C4-2B (cell line): ENCODE data around the gene HOXA10.

Experiments
- H3K27ac ChIP-seq: fragments of 450-650 bp; 2 replicates; pipeline ENCODE4 v1.5.1; 2017
- CTCF ChIP-seq: fragments of 450-650 bp; conservative IDR thresholded peaks from 2 replicates; pipeline ENCODE4 v1.5.1; 2017; ENCODE audit warnings: mild to moderate bottlenecking
- ZFX ChIP-seq: fragments of 450-650 bp; IDR thresholded peaks from 2 replicates; pipeline ENCODE4 v1.6.1; 2017

HOXA10 gene

GRCh38 chr7:27143950-27144780 lies 30.0 kb downstream of the HOXA10 start:
- no peak overlapping the region for H3K27ac ChIP-seq
- TF ChIP-seq CTCF = no peak
- TF ChIP-seq ZFX = no peak

GRCh38 chr7:27143023-27143949 lies 30.8 kb downstream of the HOXA10 start, which contains the start of gene HOXA5:
Gene HOXA5, minus strand, starts transcription at chr7:27143681. Its CDS starts 74 bp downstream, at chr7:27143607.
- no peak within 1 kb of the TSS for H3K27ac ChIP-seq
- TF ChIP-seq CTCF (no peak), ZFX (no peak)

- TF ChIP-seq CTCF = no peak
- TF ChIP-seq ZFX = no peak
- H3K27ac ChIP-seq = no peak overlapping the region
Observed at GRCh38 chr7:27142580-27143022, 31.5 kb downstream of the HOXA10 start.

GRCh38 chr7:27141923-27142579 lies 32.1 kb downstream of the HOXA10 start:
- no peak overlapping the region for H3K27ac ChIP-seq
- no peak for TF ChIP-seq ZFX
- no peak for TF ChIP-seq CTCF

GRCh38 chr7:27141137-27141922 lies 32.8 kb downstream of the HOXA10 start:
- H3K27ac ChIP-seq = no peak overlapping the region
- TF ChIP-seq ZFX = no peak
- TF ChIP-seq CTCF = no peak

GRCh38 chr7:27140126-27140857 lies 33.8 kb downstream of the HOXA10 start:
- H3K27ac ChIP-seq = no peak overlapping the region
- TF ChIP-seq ZFX (no peak), CTCF (no peak)
